Pancreas (tissue), 10 donors: ENCODE results near the gene DHRS4. TPM values are rescaled to one million over a fixed set of nuclear protein-coding genes. Genes with fewer than 3 reads are reported as not detected.

Experiments
- ATAC-seq, 4 donors: fragments of 200-7000 bp; cut with Tn5 transposase; one replicate each; pipeline versions ENCODE4 v1.8.0 to v1.9.1; 2020; ENCODE audit warnings: mild to moderate bottlenecking in 4 of 4, moderate library complexity in 4 of 4
- DNase-seq, 6 donors: peaks; one replicate each; pipeline ENCODE4 v3.0.0-alpha.2; 2020
- FAIRE-seq: peaks from 2 replicates; lab custom pipeline; 2012; peaks lifted over from hg19 to GRCh38; lab: Jason Lieb, UNC
- H3K27ac ChIP-seq, 4 donors: fragments of 200-600 bp; sonication (generic); 1 replicate in 3 of 4; 2 replicates in 1 of 4; pipeline versions ENCODE4 v1.5.0 to v1.8.0; 2020
- H3K27me3 ChIP-seq, 4 donors: fragments of 200-600 bp; one replicate each; pipeline ENCODE4 v1.8.0; 2021
- H3K36me3 ChIP-seq, 3 donors: fragments of 200-600 bp; sonication (generic) in 1 of 3; one replicate each; pipeline versions ENCODE4 v1.5.0 to v1.8.0; 2020 to 2021
- H3K4me1 ChIP-seq, 3 donors: fragments of 200-600 bp; one replicate each; pipeline ENCODE4 v1.8.0; 2021
- H3K4me3 ChIP-seq, 4 donors: fragments of 200-600 bp; sonication (generic) in 2 of 4; one replicate each; pipeline versions ENCODE4 v1.5.0 to v1.8.0; 2020 to 2021
- H3K9me3 ChIP-seq, 4 donors: fragments of 200-600 bp; one replicate each; pipeline ENCODE4 v1.8.0; 2021
- CTCF ChIP-seq, 4 donors: fragments of 200-600 bp; sonication (generic) in 3 of 4; IDR thresholded peaks; one replicate each; pipeline versions ENCODE4 v1.5.0 to v1.8.0; 2021; ENCODE audit warnings: antibody characterized with exemption in 4 of 4
- WGBS, 2 donors: extraction: QIAGEN DNeasy Blood & Tissue Kit; methylation state at CpG; one replicate each; pipeline ENCODE4 v1.1.7; 2013; 5-methylcytosine and 5-hydroxymethylcytosine counted together
- intact Hi-C, 3 donors: fragments of 100-400 bp; cut with DNase I; formaldehyde crosslinking; loops; one replicate each; pipeline versions ENCODE4 v1.11.1 to v1.14.2; 2022
- polyA plus RNA-seq, 2 donors: library from polyadenylated mRNA; stranded (reverse); fragments of 200-250 nt; gene quantifications; one replicate each; pipeline ENCODE4 v1.2.3, GENCODE V29; 2013
- total RNA-seq, 6 donors: library from RNA; stranded (reverse); fragmentation: NEBNext Ultra II Directional in 4 of 6; extraction: Animal tissue kit (Norgen Biotek cat#: 25700) in 4 of 6; gene quantifications; one replicate each; pipeline versions ENCODE4 v1.2.1 to v1.2.4, GENCODE V29; 2021 to 2023
- donor health status: healthy with polysubstance abuse.
- donor health status: DM: no; HTN: no; CAD: no; lungs with moderate emphysema.
- donor health status: DM: no; HTN: no; CAD: no.
- donor health status: control.
- donor health status: control.
- donor health status: Bipolar disorder and iron deficiency.
- donor health status: DM: yes; HTN: yes; CAD: no.
- donor health status: DM: no; HTN: no; CAD: no.
- donor health status: DM: no; HTN: no; CAD: no.
- donor health status: DM: yes; HTN: yes; CAD: no.

Gene DHRS4
- 10 to 100 TPM; 10.8 to 24.8 (median 12.7) TPM for total RNA-seq
- polyA plus RNA-seq = 10 to 100 TPM; 26.4 to 27.7 TPM

GRCh38 chr14:23953464-23954278 is at the start of gene DHRS4:
TSS of gene DHRS4 (plus strand) at chr14:23953770. CDS start at chr14:23953789, 19 bp downstream.
- peak; percentile 89 to 97 (median 93) for ATAC-seq
- Histone ChIP-seq H3K9me3 (no peaks in the 10 kb centered on the region), H3K27me3 (no peaks in the 10 kb centered on the region), H3K36me3 (no peaks in the 10 kb centered on the region), H3K4me1 (peaks cover 0 to 7% (median 0%) of the 10 kb centered on the region in 3 donors), H3K27ac (peak within 1 kb of the TSS; percentile 39 to 95 (median 74)), H3K4me3 (peak within 1 kb of the TSS; percentile 51 to 88 (median 74))
- FAIRE-seq = no peak
- WGBS, 2 donors = 0% methylated on average over 44 of the region's 44 CpGs
- intact Hi-C loops = no loop called here
- peak; percentile 76 to 88 (median 82) for TF ChIP-seq CTCF (IDR thresholded peaks at IDR 0.05)
- DNase-seq = peak; percentile 82 to 93 (median 90)

- no peaks in the 10 kb centered on the region for H3K27me3 ChIP-seq
- peaks cover 0 to 2% (median 0%) of the 10 kb centered on the region in 3 donors for H3K4me1 ChIP-seq
- no peak overlapping the region for H3K4me3 ChIP-seq
- ATAC-seq (peak; percentile 79 to 98 (median 96)), FAIRE-seq (no peak), DNase-seq (peak in 5 of 6 donors; percentile 28 to 71 (median 50))
- peak in 3 of 4 donors; percentile 56 to 64 (median 58) for TF ChIP-seq CTCF (IDR thresholded peaks at IDR 0.05)
- H3K36me3 ChIP-seq = no peaks in the 10 kb centered on the region
- H3K27ac ChIP-seq = no peak overlapping the region
- intact Hi-C loops = no loop called here
- 74% methylated on average over 7 of the region's 7 CpGs for WGBS, 2 donors
- H3K9me3 ChIP-seq = no peaks in the 10 kb centered on the region
Measured at GRCh38 chr14:23910101-23910875, 43.3 kb upstream of the DHRS4 start.

- ATAC-seq (no peak), FAIRE-seq (no peak), DNase-seq (no peak)
- 94 to 96% methylated on average over 3 of the region's 3 CpGs for WGBS, 2 donors
- Histone ChIP-seq H3K4me1 (peaks cover 0 to 8% (median 5%) of the 10 kb centered on the region in 3 donors), H3K36me3 (no peaks in the 10 kb centered on the region), H3K9me3 (no peaks in the 10 kb centered on the region), H3K4me3 (no peak overlapping the region), H3K27ac (no peak overlapping the region), H3K27me3 (no peaks in the 10 kb centered on the region)
- no peak for TF ChIP-seq CTCF (IDR thresholded peaks at IDR 0.05)
- intact Hi-C loops = no loop called here
Measured at GRCh38 chr14:23910876-23911210, 42.7 kb upstream of the DHRS4 start.

- DNase-seq (no peak), FAIRE-seq (no peak), ATAC-seq (peak; percentile 48 to 77 (median 69))
- TF ChIP-seq CTCF (IDR thresholded peaks at IDR 0.05) = no peak
- 74 to 77% methylated on average over 4 of the region's 4 CpGs for WGBS, 2 donors
- H3K4me1 ChIP-seq = peaks cover 7 to 17% (median 14%) of the 10 kb centered on the region in 3 donors
- intact Hi-C loops = no loop called here
- H3K36me3 ChIP-seq = no peaks in the 10 kb centered on the region
- H3K27ac ChIP-seq = peak overlapping the region in 3 of 4 donors; percentile 0 to 61 (median 49)
- no peak overlapping the region for H3K4me3 ChIP-seq
- no peaks in the 10 kb centered on the region for H3K27me3 ChIP-seq
- no peaks in the 10 kb centered on the region for H3K9me3 ChIP-seq
Measured at GRCh38 chr14:23915559-23915958, 38.0 kb upstream of the DHRS4 start.
